Measurements from ENCODE around the gene FITM2.

- no peak for TF ChIP-seq POLR2A (IDR thresholded peaks at IDR 0.05)
- TF ChIP-seq CTCF (IDR thresholded peaks at IDR 0.05): no peak
Measured at GRCh38 chr20:44331201-44331600, 20.2 kb upstream of the FITM2 start.
